Measurements from ENCODE around the gene PUS7.
"Not testable (repeated sequence)": the region's sequence is repeated elsewhere in the genome, so short reads cannot be mapped to it uniquely, and the experiment has no call there.

DNA sequence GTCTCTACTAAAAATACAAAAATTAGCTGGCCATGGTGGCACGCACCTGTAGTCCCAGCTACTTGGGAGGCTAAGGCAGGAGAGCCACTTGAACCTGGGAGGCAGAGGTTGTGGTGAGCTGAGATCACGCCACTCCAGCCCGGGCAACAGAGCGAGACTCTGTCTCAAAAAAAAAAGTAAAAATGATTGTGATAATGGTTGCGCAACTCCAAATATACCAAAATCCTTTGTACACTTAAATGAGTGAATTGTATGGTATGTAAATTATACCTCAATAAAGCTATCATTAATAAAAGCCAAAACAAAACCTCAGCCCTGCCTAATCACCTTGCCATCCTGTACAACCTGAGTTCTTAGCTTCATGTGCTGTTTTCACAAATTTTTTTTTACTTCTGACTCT, 71.2 kb downstream of the PUS7 start:
- TF ChIP-seq, protein P1, sequence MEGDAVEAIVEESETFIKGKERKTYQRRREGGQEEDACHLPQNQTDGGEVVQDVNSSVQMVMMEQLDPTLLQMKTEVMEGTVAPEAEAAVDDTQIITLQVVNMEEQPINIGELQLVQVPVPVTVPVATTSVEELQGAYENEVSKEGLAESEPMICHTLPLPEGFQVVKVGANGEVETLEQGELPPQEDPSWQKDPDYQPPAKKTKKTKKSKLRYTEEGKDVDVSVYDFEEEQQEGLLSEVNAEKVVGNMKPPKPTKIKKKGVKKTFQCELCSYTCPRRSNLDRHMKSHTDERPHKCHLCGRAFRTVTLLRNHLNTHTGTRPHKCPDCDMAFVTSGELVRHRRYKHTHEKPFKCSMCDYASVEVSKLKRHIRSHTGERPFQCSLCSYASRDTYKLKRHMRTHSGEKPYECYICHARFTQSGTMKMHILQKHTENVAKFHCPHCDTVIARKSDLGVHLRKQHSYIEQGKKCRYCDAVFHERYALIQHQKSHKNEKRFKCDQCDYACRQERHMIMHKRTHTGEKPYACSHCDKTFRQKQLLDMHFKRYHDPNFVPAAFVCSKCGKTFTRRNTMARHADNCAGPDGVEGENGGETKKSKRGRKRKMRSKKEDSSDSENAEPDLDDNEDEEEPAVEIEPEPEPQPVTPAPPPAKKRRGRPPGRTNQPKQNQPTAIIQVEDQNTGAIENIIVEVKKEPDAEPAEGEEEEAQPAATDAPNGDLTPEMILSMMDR (IDR thresholded peaks at IDR 0.05): not testable (repeated sequence)
- not testable (repeated sequence) for TF ChIP-seq SIN3A (IDR thresholded peaks at IDR 0.05; ENCODE audit: borderline replicate concordance, insufficient read depth, low read depth, low read length)
